ENCODE results near the gene ELOVL2.

Gene ELOVL2

DNA sequence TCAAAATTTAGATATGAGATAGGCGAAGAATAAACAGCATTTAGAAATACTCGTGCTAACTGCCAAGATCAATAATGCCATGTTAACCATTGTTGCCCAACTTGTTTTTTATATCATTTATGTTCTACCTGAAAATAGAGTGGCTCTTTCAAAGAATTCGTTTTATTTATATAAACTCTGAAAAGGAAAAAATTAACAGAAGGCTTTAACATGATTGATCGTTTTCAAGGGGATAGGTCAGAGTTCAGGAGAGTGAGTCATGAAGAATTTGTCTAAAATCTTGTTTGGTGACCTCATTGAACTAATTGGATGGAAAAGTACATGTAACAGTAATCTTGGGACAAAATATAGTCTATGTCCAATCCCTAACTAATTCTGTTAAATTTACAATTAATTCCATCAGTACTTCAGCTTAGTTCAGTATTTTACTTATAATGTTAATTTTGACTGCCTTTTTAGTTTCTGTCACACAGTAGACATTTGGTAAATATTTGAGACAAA is 11.1 kb upstream of the ELOVL2 start:
- DNase-seq: no peak

GRCh38 chr6:11054722-11055121 is 10.6 kb upstream of the ELOVL2 start:
- DNase-seq: no peak

GRCh38 chr6:11053307-11053706 is 9.2 kb upstream of the ELOVL2 start:
- DNase-seq: no peak

- no peak for DNase-seq
Observed at GRCh38 chr6:11050731-11051130, 6.6 kb upstream of the ELOVL2 start.

DNA sequence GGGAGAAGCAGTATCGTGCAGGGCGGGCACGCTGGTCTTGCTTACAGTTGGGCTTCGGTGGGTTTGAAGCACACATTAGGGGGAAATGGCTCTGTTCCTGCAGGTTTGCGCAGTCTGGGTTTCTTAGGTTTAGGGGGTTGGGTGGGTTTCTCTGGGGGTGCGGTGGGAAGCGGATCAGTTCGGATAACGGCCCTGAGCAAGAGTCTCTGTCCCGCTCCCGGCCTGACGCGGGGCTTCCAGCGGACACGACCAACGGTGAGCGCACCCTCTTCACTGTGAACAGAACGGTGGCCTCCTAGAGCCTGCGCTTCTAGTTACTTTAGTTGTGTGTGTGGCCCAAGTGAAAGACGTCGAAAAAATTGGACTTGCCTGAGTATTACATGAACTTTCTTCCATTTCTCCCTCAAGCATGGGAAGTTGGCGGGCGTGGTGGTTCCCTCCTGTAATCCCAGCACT is 635 bp upstream of the ELOVL2 start:
- no peak for DNase-seq

- DNase-seq: no peak
Observed at GRCh38 chr6:11043378-11043960, 636 bp downstream of the ELOVL2 start.

GRCh38 chr6:11042750-11043377 is 1.2 kb downstream of the ELOVL2 start:
- DNase-seq: no peak

GRCh38 chr6:11042025-11042749 is 1.9 kb downstream of the ELOVL2 start:
- no peak for DNase-seq

DNA sequence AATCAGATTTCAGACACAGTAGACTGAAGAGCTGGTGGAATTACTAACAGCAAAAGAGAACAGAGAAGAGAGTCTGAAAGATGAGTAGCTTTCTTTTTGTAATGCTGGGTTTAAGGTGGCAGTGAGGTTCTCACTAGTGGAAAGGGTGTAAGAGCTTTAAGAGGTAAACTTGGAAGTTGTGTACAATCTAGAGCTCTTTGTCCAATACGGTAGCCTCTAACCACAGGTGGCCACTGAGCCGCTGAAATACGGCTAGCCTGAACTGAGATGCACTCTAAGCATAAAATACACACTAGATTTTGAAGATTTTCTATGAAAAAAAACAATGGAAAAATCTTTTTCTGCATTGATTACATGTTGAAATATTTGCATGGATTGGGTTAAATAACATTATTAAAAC is 4.0 kb downstream of the ELOVL2 start:
- no peak for DNase-seq

DNA sequence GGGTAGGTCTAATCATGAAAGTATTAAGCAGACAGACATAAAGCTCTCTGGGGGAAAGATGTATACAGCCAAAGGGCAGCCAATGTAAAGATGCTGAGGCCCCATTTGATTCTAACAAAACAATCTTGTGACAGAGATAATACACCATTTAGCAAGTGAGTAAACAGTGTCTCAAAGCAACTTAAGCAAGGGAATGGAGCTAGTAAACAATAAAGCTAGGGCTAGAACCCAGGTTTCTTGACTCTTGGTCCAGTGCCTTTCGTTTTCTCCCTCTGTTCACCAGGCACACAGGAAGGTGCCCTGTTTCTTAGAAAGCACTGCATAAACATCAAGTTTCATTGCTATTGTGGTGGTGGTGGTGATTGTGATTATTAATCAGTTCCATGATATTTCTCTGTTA is 5.1 kb downstream of the ELOVL2 start:
- DNase-seq: no peak

DNA sequence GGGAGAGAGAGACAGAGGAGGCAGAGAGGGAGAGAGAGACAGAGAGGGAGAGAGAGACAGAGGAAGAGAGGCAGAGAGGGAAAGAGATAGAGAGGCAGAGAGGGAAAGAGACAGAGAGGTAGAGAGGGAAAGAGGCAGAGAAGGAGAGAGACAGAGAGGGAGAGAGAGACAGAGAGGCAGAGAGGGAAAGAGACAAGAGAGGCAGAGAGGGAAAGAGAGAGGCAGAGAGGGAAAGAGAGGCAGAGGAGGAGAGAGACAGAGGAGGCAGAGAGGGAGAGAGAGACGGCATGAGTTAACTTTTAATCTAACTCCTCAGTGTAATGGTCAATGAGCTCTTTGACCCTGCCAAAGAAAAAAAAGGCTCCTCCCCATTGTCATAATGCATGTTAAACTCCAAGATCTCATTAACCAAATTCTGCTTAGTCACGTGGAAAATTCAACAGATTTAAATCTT is 7.1 kb downstream of the ELOVL2 start:
- no peak for DNase-seq

GRCh38 chr6:11036351-11036740 is 7.8 kb downstream of the ELOVL2 start:
- no peak for DNase-seq

- DNase-seq: no peak
Observed at GRCh38 chr6:11035616-11036350, 8.3 kb downstream of the ELOVL2 start.

DNA sequence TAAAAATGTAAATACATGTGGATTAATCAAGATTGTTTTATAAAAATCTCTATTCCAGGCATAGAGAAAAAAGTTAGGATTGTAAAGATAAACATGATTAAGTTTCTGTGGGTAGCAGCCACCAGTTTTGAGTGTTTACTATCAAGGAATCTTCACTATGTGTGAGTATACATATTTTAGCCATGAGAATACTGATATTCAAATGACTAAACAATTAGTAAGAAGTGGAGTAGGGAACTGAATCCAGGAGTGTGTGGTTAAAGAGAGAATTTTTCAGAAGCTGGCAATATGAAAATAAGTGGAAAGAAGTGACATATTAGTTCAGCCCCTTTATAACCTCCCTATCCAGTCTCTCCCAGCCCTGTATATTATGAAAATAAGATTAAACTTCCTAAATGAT is 10.3 kb downstream of the ELOVL2 start:
- DNase-seq: no peak

DNA sequence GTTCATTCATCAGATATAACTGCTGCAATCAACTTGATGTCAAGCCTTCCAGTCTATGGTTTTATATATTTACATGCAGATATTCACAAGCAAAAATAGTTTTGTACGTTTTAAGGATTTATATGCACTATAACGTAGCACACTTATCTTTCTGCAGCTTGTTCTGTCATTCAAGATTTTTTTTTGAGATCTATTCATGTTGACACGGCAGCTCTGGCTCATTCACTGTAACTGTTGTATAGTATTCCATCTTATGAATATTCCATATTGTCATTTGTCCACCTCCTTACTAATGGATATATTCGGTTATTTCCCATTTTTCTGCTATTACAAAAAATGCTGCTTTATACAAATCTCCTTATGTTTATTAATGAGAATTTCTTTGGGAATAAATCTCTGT is 13.2 kb downstream of the ELOVL2 start:
- DNase-seq: no peak

GRCh38 chr6:11028959-11029358 is 15.1 kb downstream of the ELOVL2 start:
- no peak for DNase-seq

- no peak for DNase-seq
Observed at GRCh38 chr6:11027565-11028110, 16.5 kb downstream of the ELOVL2 start.

DNA sequence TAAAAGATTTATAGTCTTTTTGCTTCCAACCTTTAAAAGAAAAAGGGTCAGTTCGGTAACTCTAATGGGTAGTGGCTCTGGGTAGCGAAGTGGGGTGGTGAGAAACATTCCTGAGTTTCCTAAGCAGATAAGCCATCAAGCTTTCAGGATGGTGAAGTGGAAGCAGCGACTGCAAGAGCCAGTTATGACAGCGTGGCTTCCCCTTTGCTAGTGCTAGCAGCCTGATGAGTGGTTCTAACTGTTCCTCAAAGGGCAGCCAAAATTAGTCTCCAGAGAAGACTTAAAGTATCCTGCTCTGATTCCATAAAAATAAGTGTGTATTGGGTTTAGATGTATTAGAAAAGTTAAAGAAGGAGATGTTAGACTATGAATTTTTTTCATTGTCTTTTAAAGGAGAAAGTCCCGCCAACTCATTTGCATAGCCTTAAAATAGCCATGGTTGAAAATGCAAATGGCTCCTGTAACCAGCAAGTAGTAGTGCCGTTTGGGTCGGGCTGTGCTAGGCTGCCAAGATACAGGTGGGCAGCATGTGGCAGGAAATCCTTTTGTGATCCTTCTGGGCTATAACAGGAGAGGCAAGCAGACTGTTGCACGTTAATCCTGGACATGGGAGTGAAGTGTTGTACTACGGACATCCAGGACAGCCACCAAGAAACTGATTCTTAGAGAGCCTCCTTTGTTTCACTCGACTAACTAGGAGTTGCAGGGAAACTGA is 18.0 kb downstream of the ELOVL2 start:
- DNase-seq: no peak

DNA sequence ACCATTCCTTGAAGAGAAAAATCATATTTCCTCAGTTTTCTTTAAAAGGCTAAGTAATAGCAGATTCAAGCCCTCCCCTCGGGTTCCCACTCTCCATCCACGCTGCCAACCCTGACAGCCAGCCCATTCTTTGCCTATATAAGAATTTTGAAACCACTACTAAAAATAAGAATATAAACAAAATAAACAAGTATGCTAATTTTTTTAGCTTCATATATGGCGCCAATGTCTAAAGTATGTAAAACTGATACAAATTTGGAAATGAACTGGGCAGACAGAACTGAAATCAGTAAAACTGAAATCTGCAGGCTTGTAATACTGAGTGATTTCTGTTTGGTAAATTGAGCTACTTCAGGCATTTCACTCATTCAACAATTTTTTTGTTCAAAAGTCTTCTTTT is 19.0 kb downstream of the ELOVL2 start:
- no peak for DNase-seq

- no peak for DNase-seq
Observed at GRCh38 chr6:11023032-11023431, 21.1 kb downstream of the ELOVL2 start.

GRCh38 chr6:11021714-11022113 is 22.4 kb downstream of the ELOVL2 start:
- DNase-seq: no peak

DNA sequence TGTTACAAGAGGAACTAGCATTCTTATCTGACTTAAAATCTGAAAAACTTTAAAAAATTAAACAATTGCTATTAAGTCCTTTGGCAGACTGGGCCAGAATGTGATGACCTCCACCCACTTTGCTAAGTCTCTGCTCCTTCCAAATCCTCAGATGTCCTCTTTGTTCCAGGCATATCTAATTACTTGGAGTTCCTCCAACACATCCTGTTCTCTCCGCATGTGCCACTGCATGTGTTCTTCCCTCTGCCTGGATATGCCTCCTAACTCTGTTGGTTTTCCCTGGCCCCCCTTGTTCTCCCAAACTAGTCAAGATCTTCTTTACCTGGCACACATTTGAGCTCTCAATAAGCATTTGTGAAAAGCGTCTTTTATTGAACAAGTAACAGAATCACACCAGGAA is 23.1 kb downstream of the ELOVL2 start:
- no peak for DNase-seq
